ENCODE data around the gene CUEDC1.
"Not testable (repeated sequence)": the region's sequence is repeated elsewhere in the genome, so short reads cannot be mapped to it uniquely, and the experiment has no call there.

The CUEDC1 gene

GRCh38 chr17:57849874-57850754, 105.1 kb downstream of the CUEDC1 start, which contains the start of gene MRPS23:
Gene MRPS23 (minus strand): TSS chr17:57850044. CDS start chr17:57850010, 34 bp downstream.
- H3K4me1 Mint-ChIP-seq = peaks cover 36% of the 10 kb centered on the region
- no peak for TF ChIP-seq CTCF (IDR thresholded peaks at IDR 0.05)
- H3K27me3 Mint-ChIP-seq (ENCODE audit: low read depth, poor library complexity) = no peaks in the 10 kb centered on the region
- H3K27ac Mint-ChIP-seq = peak within 1 kb of the TSS; percentile 98
- DNase-seq = peak; percentile 94
- peak within 1 kb of the TSS; percentile 99 for H3K4me3 Mint-ChIP-seq
- no peaks in the 10 kb centered on the region for H3K9me3 Mint-ChIP-seq
- peaks cover 32% of the 10 kb centered on the region for H3K36me3 Mint-ChIP-seq (ENCODE audit: low read depth)

GRCh38 chr17:57849163-57849873, 105.9 kb downstream of the CUEDC1 start:
- no peak for TF ChIP-seq CTCF (IDR thresholded peaks at IDR 0.05)
- Mint-ChIP-seq H3K9me3 (no peaks in the 10 kb centered on the region), H3K27ac (peak overlapping the region; percentile 98), H3K4me1 (peaks cover 36% of the 10 kb centered on the region), H3K4me3 (peak overlapping the region; percentile 99), H3K27me3 (ENCODE audit: low read depth, poor library complexity) (no peaks in the 10 kb centered on the region), H3K36me3 (ENCODE audit: low read depth) (peaks cover 34% of the 10 kb centered on the region)
- DNase-seq = no peak

- DNase-seq; H3K9me3 Mint-ChIP-seq; H3K27me3 Mint-ChIP-seq (ENCODE audit: low read depth, poor library complexity); H3K27ac Mint-ChIP-seq; H3K4me3 Mint-ChIP-seq: not testable (repeated sequence)
- peaks cover 28% of the 10 kb centered on the region for H3K4me1 Mint-ChIP-seq
- peaks cover 36% of the 10 kb centered on the region for H3K36me3 Mint-ChIP-seq (ENCODE audit: low read depth)
Observed at GRCh38 chr17:57846056-57846945, 108.9 kb downstream of the CUEDC1 start.

- Mint-ChIP-seq H3K27ac (no peak overlapping the region), H3K4me3 (no peak overlapping the region), H3K9me3 (no peaks in the 10 kb centered on the region), H3K4me1 (no peaks in the 10 kb centered on the region), H3K27me3 (ENCODE audit: low read depth, poor library complexity) (no peaks in the 10 kb centered on the region), H3K36me3 (ENCODE audit: low read depth) (peaks cover 39% of the 10 kb centered on the region)
- TF ChIP-seq CTCF (IDR thresholded peaks at IDR 0.05) = no peak
- DNase-seq = no peak
Observed at GRCh38 chr17:57842280-57842679, 112.9 kb downstream of the CUEDC1 start.

GRCh38 chr17:57839571-57839923, 115.7 kb downstream of the CUEDC1 start:
- Mint-ChIP-seq H3K4me1 (peaks cover 1% of the 10 kb centered on the region), H3K36me3 (ENCODE audit: low read depth) (peaks cover 25% of the 10 kb centered on the region), H3K27me3 (ENCODE audit: low read depth, poor library complexity) (no peaks in the 10 kb centered on the region), H3K4me3 (no peak overlapping the region), H3K9me3 (no peaks in the 10 kb centered on the region), H3K27ac (no peak overlapping the region)
- DNase-seq = no peak
- no peak for TF ChIP-seq CTCF (IDR thresholded peaks at IDR 0.05)
